Suppressor macrophage treated with lipopolysaccharide for 1 hour (primary cell): ENCODE measurements around the gene JPH4.

Source experiments
- DNase-seq, 3 donors: peaks; one replicate each; pipeline ENCODE4 v3.0.0-alpha.2; 2020 to 2022

Gene JPH4

GRCh38 chr14:23561873-23562821 is 16.4 kb downstream of the JPH4 start:
- DNase-seq: no peak

- DNase-seq: no peak
Measured at GRCh38 chr14:23561259-23561658, 17.3 kb downstream of the JPH4 start.

- peak; percentile 36 to 70 (median 40) for DNase-seq
Measured at GRCh38 chr14:23559926-23560520, 18.6 kb downstream of the JPH4 start.

GRCh38 chr14:23559010-23559925 is 19.3 kb downstream of the JPH4 start:
- DNase-seq: peak; percentile 74 to 89 (median 81)

- no peak for DNase-seq
Measured at GRCh38 chr14:23558346-23559009, 20.1 kb downstream of the JPH4 start.

- DNase-seq: no peak
Measured at GRCh38 chr14:23557946-23558345, 20.6 kb downstream of the JPH4 start.

- DNase-seq: no peak
Measured at GRCh38 chr14:23557521-23557920, 21.1 kb downstream of the JPH4 start.

GRCh38 chr14:23556700-23557440 is 21.7 kb downstream of the JPH4 start:
- no peak for DNase-seq

GRCh38 chr14:23555882-23556699 is 22.5 kb downstream of the JPH4 start, which contains the start of gene THTPA:
THTPA (plus strand) TSS chr14:23556271; CDS start chr14:23556758, 487 bp downstream.
- DNase-seq: peak; percentile 90 to 95 (median 93)

GRCh38 chr14:23555533-23555881 is 23.1 kb downstream of the JPH4 start:
- no peak for DNase-seq

- peak; percentile 85 to 89 (median 88) for DNase-seq
Measured at GRCh38 chr14:23551266-23552028, 27.1 kb downstream of the JPH4 start, which contains the start of gene ZFHX2. ZFHX2 (minus strand) TSS chr14:23551765; CDS start chr14:23535325, 16,440 bp downstream.

GRCh38 chr14:23550812-23551265 is 27.8 kb downstream of the JPH4 start:
- peak in 2 of 3 donors; percentile 34 to 56 for DNase-seq

GRCh38 chr14:23550131-23550811 is 28.3 kb downstream of the JPH4 start:
- DNase-seq: no peak

GRCh38 chr14:23548351-23549318 is 30.0 kb downstream of the JPH4 start:
- DNase-seq: peak in 2 of 3 donors; percentile 26 to 37

- DNase-seq: no peak
Measured at GRCh38 chr14:23547924-23548323, 30.7 kb downstream of the JPH4 start.

GRCh38 chr14:23546450-23547035 is 32.0 kb downstream of the JPH4 start:
- no peak for DNase-seq

- no peak for DNase-seq
Measured at GRCh38 chr14:23545740-23546365, 32.7 kb downstream of the JPH4 start.
